ENCODE measurements around the gene TBC1D10B.

Gene TBC1D10B, protein sequence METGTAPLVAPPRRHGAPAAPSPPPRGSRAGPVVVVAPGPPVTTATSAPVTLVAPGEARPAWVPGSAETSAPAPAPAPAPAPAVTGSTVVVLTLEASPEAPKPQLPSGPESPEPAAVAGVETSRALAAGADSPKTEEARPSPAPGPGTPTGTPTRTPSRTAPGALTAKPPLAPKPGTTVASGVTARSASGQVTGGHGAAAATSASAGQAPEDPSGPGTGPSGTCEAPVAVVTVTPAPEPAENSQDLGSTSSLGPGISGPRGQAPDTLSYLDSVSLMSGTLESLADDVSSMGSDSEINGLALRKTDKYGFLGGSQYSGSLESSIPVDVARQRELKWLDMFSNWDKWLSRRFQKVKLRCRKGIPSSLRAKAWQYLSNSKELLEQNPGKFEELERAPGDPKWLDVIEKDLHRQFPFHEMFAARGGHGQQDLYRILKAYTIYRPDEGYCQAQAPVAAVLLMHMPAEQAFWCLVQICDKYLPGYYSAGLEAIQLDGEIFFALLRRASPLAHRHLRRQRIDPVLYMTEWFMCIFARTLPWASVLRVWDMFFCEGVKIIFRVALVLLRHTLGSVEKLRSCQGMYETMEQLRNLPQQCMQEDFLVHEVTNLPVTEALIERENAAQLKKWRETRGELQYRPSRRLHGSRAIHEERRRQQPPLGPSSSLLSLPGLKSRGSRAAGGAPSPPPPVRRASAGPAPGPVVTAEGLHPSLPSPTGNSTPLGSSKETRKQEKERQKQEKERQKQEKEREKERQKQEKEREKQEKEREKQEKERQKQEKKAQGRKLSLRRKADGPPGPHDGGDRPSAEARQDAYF

DNA sequence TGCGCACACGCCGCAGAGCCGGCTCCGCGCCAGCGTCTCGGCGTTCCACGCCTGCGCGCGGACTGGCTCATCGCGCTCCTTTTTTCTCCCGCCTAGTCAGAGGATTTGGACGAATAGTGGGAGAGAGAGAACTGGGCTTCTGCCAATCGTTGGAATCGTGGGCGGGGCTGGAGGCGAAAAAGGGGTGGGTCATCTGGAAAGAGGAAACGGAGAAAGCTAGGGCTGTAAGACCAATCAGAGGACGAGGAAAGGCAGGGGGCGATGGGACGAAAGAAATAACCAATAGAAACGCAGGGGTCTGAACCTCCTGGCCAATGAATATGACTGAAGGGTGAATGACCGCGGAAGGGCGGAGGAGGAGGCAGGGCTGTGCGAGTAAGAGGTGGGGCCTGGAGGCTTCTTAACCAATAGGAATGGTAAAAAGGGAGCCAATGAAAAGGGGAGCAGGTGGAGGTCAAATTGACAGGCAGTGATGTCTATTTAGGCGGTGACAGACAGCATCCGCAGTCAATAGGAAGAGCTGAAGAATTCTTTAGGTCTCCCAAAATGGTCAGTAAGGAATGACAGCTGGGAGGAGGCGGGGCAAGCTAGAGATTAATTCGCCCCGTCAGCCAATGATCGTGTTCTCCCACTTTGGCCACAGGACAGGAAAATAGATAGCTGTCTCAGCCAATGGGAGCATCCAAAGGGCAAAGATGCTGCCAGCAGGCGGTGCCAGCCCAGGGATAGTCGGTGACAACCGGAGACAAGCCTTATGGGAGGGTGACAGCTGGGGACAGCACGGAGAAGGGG, at the start of gene TBC1D10B:
Gene TBC1D10B (minus strand): TSS at position 39 of the 792 bp plus-strand sequence. CDS start 311 bp downstream, outside the sequence.
- peak within 1 kb of the TSS; percentile 73 to 99 for H3K27ac ChIP-seq
- peak; percentile 100 for DNase-seq (ENCODE audit: low spot score)
- peak within 1 kb of the TSS; percentile 98 for H3K4me3 ChIP-seq
- TF ChIP-seq, protein P1, sequence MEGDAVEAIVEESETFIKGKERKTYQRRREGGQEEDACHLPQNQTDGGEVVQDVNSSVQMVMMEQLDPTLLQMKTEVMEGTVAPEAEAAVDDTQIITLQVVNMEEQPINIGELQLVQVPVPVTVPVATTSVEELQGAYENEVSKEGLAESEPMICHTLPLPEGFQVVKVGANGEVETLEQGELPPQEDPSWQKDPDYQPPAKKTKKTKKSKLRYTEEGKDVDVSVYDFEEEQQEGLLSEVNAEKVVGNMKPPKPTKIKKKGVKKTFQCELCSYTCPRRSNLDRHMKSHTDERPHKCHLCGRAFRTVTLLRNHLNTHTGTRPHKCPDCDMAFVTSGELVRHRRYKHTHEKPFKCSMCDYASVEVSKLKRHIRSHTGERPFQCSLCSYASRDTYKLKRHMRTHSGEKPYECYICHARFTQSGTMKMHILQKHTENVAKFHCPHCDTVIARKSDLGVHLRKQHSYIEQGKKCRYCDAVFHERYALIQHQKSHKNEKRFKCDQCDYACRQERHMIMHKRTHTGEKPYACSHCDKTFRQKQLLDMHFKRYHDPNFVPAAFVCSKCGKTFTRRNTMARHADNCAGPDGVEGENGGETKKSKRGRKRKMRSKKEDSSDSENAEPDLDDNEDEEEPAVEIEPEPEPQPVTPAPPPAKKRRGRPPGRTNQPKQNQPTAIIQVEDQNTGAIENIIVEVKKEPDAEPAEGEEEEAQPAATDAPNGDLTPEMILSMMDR (IDR thresholded peaks at IDR 0.05): no peak

DNA sequence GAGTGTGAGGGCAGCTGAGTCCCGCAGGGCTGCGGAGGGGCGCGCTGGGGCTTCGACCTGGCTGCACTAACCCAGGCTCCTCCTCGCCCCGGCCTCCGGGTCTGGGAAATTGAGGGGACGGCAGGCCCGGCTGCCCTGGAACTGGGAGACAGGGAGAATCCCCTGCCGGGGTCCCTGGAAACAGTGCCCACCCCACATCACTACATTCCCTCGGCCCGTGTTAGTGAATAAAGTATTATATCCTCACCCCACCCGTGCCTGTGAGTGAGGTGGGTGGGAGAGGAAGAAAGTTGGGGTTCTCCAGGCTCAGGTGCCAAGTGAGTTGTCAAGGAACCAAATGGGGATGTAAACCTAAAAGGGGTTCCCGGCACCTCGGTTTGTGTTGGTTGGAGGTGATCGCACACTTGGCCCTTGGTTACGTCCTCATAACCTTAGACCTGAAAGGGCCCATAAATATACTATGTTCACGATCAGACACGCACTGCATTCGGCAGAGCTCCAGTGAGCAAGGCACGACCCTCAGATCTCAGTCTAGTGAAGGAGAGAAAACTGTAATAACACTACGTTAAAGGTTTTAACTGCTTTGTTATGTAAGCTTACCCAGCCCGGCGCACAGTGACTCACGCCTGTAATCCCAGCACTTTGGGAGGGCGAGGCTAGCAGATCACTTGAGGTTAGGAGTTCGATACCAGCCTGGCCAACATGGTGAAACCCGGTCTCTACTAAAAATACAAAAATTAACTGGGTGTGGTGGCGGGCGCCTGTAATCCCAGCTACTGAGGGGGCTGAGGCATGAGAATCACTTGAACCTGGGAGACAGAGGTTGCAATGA, 48.3 kb upstream of the TBC1D10B start:
- H3K27ac ChIP-seq: peak overlapping the region; percentile 60 to 82
- peak overlapping the region; percentile 70 for H3K4me3 ChIP-seq
- DNase-seq (ENCODE audit: low spot score): no peak
- TF ChIP-seq, protein P1 (IDR thresholded peaks at IDR 0.05): no peak

DNA sequence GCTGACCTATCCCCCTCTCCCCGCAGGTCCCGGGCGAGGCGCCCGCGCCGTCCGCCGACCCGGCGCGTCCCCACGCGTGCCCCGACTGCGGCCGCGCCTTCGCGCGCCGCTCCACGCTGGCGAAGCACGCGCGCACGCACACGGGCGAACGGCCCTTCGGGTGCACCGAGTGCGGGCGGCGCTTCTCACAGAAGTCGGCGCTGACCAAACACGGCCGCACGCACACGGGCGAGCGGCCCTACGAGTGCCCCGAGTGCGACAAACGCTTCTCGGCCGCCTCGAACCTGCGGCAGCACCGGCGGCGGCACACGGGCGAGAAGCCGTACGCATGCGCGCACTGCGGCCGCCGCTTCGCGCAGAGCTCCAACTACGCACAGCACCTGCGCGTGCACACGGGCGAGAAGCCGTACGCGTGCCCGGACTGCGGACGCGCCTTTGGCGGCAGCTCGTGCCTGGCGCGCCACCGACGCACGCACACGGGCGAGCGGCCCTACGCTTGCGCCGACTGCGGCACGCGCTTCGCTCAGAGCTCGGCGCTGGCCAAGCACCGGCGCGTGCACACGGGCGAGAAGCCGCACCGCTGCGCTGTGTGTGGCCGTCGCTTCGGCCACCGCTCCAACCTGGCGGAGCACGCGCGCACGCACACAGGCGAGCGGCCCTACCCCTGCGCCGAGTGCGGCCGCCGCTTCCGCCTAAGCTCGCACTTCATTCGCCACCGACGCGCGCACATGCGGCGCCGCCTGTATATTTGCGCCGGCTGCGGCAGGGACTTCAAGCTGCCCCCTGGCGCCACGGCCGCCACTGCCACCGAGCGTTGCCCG, 47.4 kb upstream of the TBC1D10B start:
- peak overlapping the region; percentile 70 for H3K4me3 ChIP-seq
- TF ChIP-seq, protein P1 (IDR thresholded peaks at IDR 0.05): no peak
- H3K27ac ChIP-seq: peak overlapping the region; percentile 60 to 82
- DNase-seq (ENCODE audit: low spot score): no peak

DNA sequence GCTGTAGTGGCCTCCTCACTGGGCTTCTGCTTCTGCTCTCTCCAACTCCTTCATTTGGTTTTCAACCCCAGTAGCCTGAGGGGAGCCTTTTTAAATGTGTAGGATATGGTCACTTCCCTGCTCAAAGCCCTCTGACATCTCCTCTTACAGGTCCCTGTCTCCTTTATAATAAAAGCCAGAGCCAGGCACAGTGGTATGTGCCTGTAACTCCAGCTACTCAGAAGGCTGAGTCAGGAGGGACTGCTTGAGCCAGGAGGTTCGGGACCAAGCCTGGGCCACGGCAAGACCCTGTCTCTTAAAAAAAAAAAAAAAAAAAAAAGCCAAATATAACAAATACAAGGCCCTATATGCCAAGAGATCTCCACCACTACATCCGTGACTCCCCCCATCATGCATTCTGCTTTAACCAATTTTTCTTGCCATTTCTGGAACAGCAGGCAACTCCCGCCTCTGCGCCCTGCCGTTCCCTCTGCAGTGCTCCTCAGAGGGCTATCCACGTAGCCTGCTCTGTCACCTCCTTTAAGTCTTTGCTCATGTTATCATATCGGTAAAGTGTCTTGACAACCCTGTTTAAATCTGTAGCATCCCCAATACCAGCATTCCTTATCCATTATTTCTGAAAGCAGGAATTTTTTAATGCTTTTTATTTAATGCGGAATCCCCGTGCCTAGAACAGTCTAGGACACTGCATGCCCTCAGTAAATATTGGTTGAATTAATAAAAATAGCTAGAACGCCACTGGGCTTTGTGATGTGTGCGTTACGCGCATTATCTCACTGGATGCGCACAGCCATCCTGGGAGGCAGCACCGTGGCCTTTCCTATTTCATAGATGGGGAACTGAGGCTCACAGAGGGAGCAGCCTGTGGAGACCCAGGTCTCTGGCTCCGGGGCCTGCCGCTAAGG, 46.6 kb upstream of the TBC1D10B start:
- no peak for DNase-seq (ENCODE audit: low spot score)
- Histone ChIP-seq H3K4me3 (peak overlapping the region; percentile 70), H3K27ac (peak overlapping the region in 1 of 2 donors; percentile 82)
- TF ChIP-seq, protein P1 (IDR thresholded peaks at IDR 0.05): no peak

DNA sequence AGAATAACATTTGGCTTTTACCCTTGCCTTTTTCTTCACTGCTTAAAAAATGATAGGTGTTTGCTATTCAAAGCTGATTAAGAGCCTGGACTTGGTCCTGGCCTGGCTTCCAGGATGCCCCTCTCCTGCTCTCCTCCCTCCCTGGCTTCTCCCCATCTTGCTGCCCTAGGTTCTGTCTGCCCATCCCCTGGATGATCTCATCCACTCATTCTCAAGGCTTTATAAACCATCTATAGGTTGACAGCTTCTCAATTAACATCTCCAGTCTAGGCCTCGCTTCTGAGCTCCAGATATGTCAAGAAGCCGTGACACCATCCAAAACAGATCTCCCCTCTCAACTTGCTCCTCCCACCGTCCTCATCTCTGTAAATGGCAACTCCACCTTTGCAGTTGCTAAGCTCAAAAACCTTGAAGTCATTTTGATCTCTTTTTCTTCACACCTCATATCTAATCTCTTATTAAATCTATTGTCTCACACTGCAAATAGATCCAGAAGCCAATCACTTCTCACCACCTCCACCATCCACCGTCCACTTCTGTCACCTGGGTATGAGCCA, 45.8 kb upstream of the TBC1D10B start:
- H3K27ac ChIP-seq: no peak overlapping the region
- H3K4me3 ChIP-seq: no peak overlapping the region
- TF ChIP-seq, protein P1 (IDR thresholded peaks at IDR 0.05): no peak
- DNase-seq (ENCODE audit: low spot score): no peak

Data from coronary artery (tissue), 2 donors.